Caco-2 (cell line): ENCODE results near the gene KCNN3. TPM values are rescaled to one million over a fixed set of nuclear protein-coding genes. Genes with fewer than 3 reads are reported as not detected.

Source experiments
- BruUV-seq: library from RNA; stranded (reverse); fragments of 400-500 nt; replicated peaks from 2 replicates; lab custom pipeline; 2021; lab: Mats Ljungman, UMichigan
- CTCF ChIA-PET: fragments of 300-600 bp; sonication (Branson Sonifier 250); formaldehyde crosslinking; loops from one replicate; lab custom pipeline; 2022; ENCODE audit warnings: antibody characterized with exemption; lab: Charles Lee
- POLR2A ChIA-PET: fragments of 300-600 bp; sonication (Branson Sonifier 250); formaldehyde crosslinking; loops from one replicate; lab custom pipeline; 2022; ENCODE audit warnings: antibody characterized with exemption; lab: Charles Lee
- DNase-seq, 2 experiments: peaks; one replicate each; pipeline versions ENCODE4 v3.0.0 to v3.0.0-alpha.2; 2020 to 2022
- H3K27me3 ChIP-seq: replicated peaks from 2 replicates; pipeline ENCODE4 v1.6.0; 2011; ENCODE audit warnings: low read length; ENCODE audit not compliant: control insufficient read depth, insufficient read depth
- H3K36me3 ChIP-seq: 2 replicates; pipeline ENCODE4 v1.5.1; 2011; ENCODE audit warnings: low read length; ENCODE audit not compliant: control insufficient read depth, insufficient read depth
- H3K4me1 ChIP-seq: fragments of 250-450 bp; sonication (Bioruptor Pico); 2 replicates; pipeline ENCODE4 v1.5.1; 2020; ENCODE audit warnings: mild to moderate bottlenecking
- H3K4me3 ChIP-seq: 2 replicates; pipeline ENCODE4 v1.5.1; 2011; ENCODE audit warnings: low read depth, mild to moderate bottlenecking, control low read depth, low read length
- H3K9me3 ChIP-seq: fragments of 250-450 bp; sonication (Bioruptor Pico); 2 replicates; pipeline ENCODE4 v1.5.1; 2020; ENCODE audit warnings: mild to moderate bottlenecking, moderate library complexity
- H3K27ac Mint-ChIP-seq: one replicate; pipeline ENCODE4 v1.8.0; 2022; ENCODE audit warnings: mixed read lengths; ENCODE audit not compliant: unreplicated experiment
- H3K27me3 Mint-ChIP-seq: one replicate; pipeline ENCODE4 v1.8.0; 2022; ENCODE audit warnings: mixed read lengths; ENCODE audit not compliant: insufficient read depth, unreplicated experiment
- H3K36me3 Mint-ChIP-seq: one replicate; pipeline ENCODE4 v1.8.0; 2022; ENCODE audit warnings: mild to moderate bottlenecking, mixed read lengths; ENCODE audit not compliant: insufficient read depth, unreplicated experiment
- H3K4me1 Mint-ChIP-seq: one replicate; pipeline ENCODE4 v1.8.0; 2022; ENCODE audit warnings: low read depth, mixed read lengths; ENCODE audit not compliant: unreplicated experiment
- H3K4me3 Mint-ChIP-seq: one replicate; pipeline ENCODE4 v1.8.0; 2022; ENCODE audit warnings: mild to moderate bottlenecking, moderate library complexity, mixed read lengths; ENCODE audit not compliant: unreplicated experiment
- H3K9me3 Mint-ChIP-seq: one replicate; pipeline ENCODE4 v1.8.0; 2022; ENCODE audit warnings: mixed read lengths; ENCODE audit not compliant: unreplicated experiment
- intact Hi-C: fragments of 100-400 bp; cut with micrococcal nuclease; formaldehyde crosslinking; loops from one replicate; pipeline ENCODE4 v1.10.0; 2022; ENCODE audit not compliant: unreplicated experiment
- total RNA-seq: library from RNA; stranded (reverse); gene quantifications from 2 replicates; pipeline ENCODE4 v1.2.3, GENCODE V29; 2022
- TF ChIP-seq, protein P1 (sequence below), 2 experiments: fragments of 200-600 bp in 1 of 2; IDR thresholded peaks; 1 replicate in 1 of 2; 2 replicates in 1 of 2; pipeline versions ENCODE4 v1.5.1 to v1.8.0; 2011 to 2022; ENCODE audit warnings: antibody characterized with exemption in 1 of 2, control low read depth in 1 of 2, inconsistent platforms in 1 of 2, low read depth in 1 of 2, low read length in 1 of 2, mild to moderate bottlenecking in 1 of 2, moderate library complexity in 1 of 2; ENCODE audit not compliant: insufficient read depth in 1 of 2, severe bottlenecking in 1 of 2, unreplicated experiment in 1 of 2

Gene KCNN3
- total RNA-seq, 1 experiment from 2014 or later = 0.05 TPM

DNA sequence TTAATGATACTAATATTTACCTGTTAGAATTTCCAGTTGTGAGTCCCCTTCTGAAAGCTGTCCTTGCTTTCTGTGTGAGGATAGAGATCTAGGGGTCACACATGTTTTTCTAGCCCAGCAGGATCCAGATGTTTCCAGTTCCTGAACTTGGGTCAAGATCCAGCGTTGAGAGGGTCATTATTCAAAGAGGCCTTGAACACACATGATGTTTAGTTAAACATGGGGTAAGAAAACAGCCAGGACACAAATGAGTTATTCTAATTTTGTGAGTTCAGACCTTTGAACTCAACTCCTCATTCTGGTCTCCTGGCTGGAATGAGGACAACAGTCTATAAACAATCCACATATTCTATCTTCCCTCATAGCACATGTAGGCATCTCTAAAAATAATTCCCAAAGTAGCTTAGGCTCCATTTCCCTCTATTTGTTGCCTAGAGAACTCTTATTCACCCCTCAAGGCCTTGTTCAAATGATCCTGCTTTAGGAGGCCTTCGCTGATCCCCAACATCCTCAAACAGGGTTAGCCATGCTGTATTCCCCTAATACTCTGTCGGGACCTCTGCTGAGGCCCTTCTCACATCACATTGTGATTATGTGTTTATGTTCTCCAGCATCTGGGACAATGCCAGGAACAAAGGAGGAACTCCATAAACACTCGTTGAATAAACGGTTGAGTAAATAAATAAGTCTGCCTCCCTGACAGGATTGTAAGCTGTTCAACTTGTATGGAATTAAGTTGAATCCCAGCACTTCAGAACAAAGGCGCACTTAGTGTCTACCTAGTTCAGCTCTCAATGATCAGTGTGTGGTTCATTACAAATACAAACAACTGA, 15.0 kb upstream of the KCNN3 start:
- Histone ChIP-seq H3K4me1 (0 out of 2 replicates have a peak, but pooled peaks cover 5% of the 10 kb centered on the region), H3K4me3 (no peak overlapping the region), H3K27me3 (no peaks in the 10 kb centered on the region), H3K36me3 (no peaks in the 10 kb centered on the region), H3K9me3 (no peaks in the 10 kb centered on the region)
- intact Hi-C loops = no loop called here
- Mint-ChIP-seq H3K4me3 (no peak overlapping the region), H3K9me3 (no peaks in the 10 kb centered on the region), H3K27me3 (peaks cover 12% of the 10 kb centered on the region), H3K4me1 (peaks cover 7% of the 10 kb centered on the region), H3K36me3 (no peaks in the 10 kb centered on the region), H3K27ac (no peak overlapping the region)
- ChIA-PET CTCF (interaction anchor here (0.7 kb wide), 1 partner anchor 192 kb away, joined by 3 read pairs; no protein-coding TSS in a partner anchor), POLR2A (no interaction called here)
- BruUV-seq = no TSS peak
- DNase-seq = no peak
- TF ChIP-seq, protein P1, sequence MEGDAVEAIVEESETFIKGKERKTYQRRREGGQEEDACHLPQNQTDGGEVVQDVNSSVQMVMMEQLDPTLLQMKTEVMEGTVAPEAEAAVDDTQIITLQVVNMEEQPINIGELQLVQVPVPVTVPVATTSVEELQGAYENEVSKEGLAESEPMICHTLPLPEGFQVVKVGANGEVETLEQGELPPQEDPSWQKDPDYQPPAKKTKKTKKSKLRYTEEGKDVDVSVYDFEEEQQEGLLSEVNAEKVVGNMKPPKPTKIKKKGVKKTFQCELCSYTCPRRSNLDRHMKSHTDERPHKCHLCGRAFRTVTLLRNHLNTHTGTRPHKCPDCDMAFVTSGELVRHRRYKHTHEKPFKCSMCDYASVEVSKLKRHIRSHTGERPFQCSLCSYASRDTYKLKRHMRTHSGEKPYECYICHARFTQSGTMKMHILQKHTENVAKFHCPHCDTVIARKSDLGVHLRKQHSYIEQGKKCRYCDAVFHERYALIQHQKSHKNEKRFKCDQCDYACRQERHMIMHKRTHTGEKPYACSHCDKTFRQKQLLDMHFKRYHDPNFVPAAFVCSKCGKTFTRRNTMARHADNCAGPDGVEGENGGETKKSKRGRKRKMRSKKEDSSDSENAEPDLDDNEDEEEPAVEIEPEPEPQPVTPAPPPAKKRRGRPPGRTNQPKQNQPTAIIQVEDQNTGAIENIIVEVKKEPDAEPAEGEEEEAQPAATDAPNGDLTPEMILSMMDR (IDR thresholded peaks at IDR 0.05; ENCODE audit: insufficient read depth in 1 of 2, low read depth in 1 of 2, low read length in 1 of 2, severe bottlenecking in 1 of 2, unreplicated experiment in 1 of 2) = no peak

GRCh38 chr1:154883919-154884868, 14.1 kb upstream of the KCNN3 start:
- Mint-ChIP-seq H3K4me3 (no peak overlapping the region), H3K27ac (no peak overlapping the region), H3K27me3 (peaks cover 12% of the 10 kb centered on the region), H3K9me3 (no peaks in the 10 kb centered on the region), H3K4me1 (peaks cover 7% of the 10 kb centered on the region), H3K36me3 (no peaks in the 10 kb centered on the region)
- no peaks in the 10 kb centered on the region for H3K36me3 ChIP-seq
- H3K9me3 ChIP-seq = no peaks in the 10 kb centered on the region
- BruUV-seq = no TSS peak
- intact Hi-C loops = no loop called here
- no peaks in the 10 kb centered on the region for H3K27me3 ChIP-seq
- no peak for DNase-seq
- POLR2A ChIA-PET = no interaction called here
- TF ChIP-seq, protein P1 (IDR thresholded peaks at IDR 0.05; ENCODE audit: insufficient read depth in 1 of 2, low read depth in 1 of 2, low read length in 1 of 2, severe bottlenecking in 1 of 2, unreplicated experiment in 1 of 2) = no peak
- H3K4me3 ChIP-seq = no peak overlapping the region
- H3K4me1 ChIP-seq = 0 out of 2 replicates have a peak, but pooled peaks cover 5% of the 10 kb centered on the region
- CTCF ChIA-PET = no interaction called here
